SKM-1 (cell line): ENCODE measurements around the gene CRIP2.

ENCODE experiments used
- DNase-seq: peaks from one replicate; lab custom pipeline; 2025; ENCODE audit not compliant: unreplicated experiment; lab: John Stamatoyannopoulos, UW

The CRIP2 gene

GRCh38 chr14:105487449-105487985 lies 12.9 kb downstream of the CRIP2 start:
- no peak for DNase-seq

GRCh38 chr14:105487986-105488777 lies 13.6 kb downstream of the CRIP2 start:
- no peak for DNase-seq

- no peak for DNase-seq
Observed at GRCh38 chr14:105488781-105489541, 14.3 kb downstream of the CRIP2 start.

GRCh38 chr14:105489542-105490266 lies 15.1 kb downstream of the CRIP2 start:
- peak; percentile 35 for DNase-seq

GRCh38 chr14:105490267-105490571 lies 15.6 kb downstream of the CRIP2 start:
- DNase-seq: no peak

- peak; percentile 93 for DNase-seq
Observed at GRCh38 chr14:105490572-105491365, 16.1 kb downstream of the CRIP2 start, which contains the start of gene TEDC1. TSS of gene TEDC1 (plus strand) at chr14:105491246. CDS start at chr14:105491376, 130 bp downstream.

- peak; percentile 25 for DNase-seq
Observed at GRCh38 chr14:105491366-105491973, 16.8 kb downstream of the CRIP2 start.

- no peak for DNase-seq
Observed at GRCh38 chr14:105492031-105492970, 17.7 kb downstream of the CRIP2 start.

GRCh38 chr14:105492971-105493871 lies 18.6 kb downstream of the CRIP2 start:
- no peak for DNase-seq

GRCh38 chr14:105493921-105494605 lies 19.4 kb downstream of the CRIP2 start:
- DNase-seq: no peak

- no peak for DNase-seq
Observed at GRCh38 chr14:105494606-105494929, 19.9 kb downstream of the CRIP2 start.

- no peak for DNase-seq
Observed at GRCh38 chr14:105495101-105495989, 20.7 kb downstream of the CRIP2 start.

GRCh38 chr14:105495990-105496830 lies 21.6 kb downstream of the CRIP2 start:
- DNase-seq: no peak

GRCh38 chr14:105496831-105497591 lies 22.4 kb downstream of the CRIP2 start:
- DNase-seq: no peak
